GM23248 (cell line): Measurements from ENCODE around the gene F5. TPM values are rescaled to one million over a fixed set of nuclear protein-coding genes. Genes with fewer than 3 reads are reported as not detected.

Source experiments
- DNase-seq: peaks from one replicate; pipeline ENCODE4 v3.0.0-alpha.2; 2015
- H2AFZ ChIP-seq: fragments of 200-600 bp; sonication (generic); 2 replicates; pipeline ENCODE4 v1.6.1; 2016; ENCODE audit warnings: antibody characterized with exemption
- H3F3A ChIP-seq: fragments of 200-600 bp; sonication (generic); 2 replicates; pipeline ENCODE4 v1.6.1; 2016; ENCODE audit warnings: mild to moderate bottlenecking, antibody characterized with exemption, mixed run types; ENCODE audit not compliant: insufficient read depth
- H3K27ac ChIP-seq: fragments of 200-600 bp; sonication (generic); 2 replicates; pipeline ENCODE4 v1.5.1; 2016; ENCODE audit warnings: mild to moderate bottlenecking
- H3K27me3 ChIP-seq: fragments of 200-600 bp; sonication (generic); replicated peaks from 2 replicates; pipeline ENCODE4 v1.6.1; 2016; ENCODE audit warnings: mild to moderate bottlenecking; ENCODE audit not compliant: insufficient read depth
- H3K36me3 ChIP-seq: fragments of 200-600 bp; sonication (generic); 2 replicates; pipeline ENCODE4 v1.6.1; 2016; ENCODE audit warnings: low read depth, mild to moderate bottlenecking
- H3K4me1 ChIP-seq: fragments of 200-600 bp; sonication (generic); 2 replicates; pipeline ENCODE4 v1.6.1; 2016; ENCODE audit warnings: mild to moderate bottlenecking; ENCODE audit not compliant: insufficient read depth
- H3K4me2 ChIP-seq: fragments of 200-600 bp; sonication (generic); one replicate; pipeline ENCODE4 v1.6.1; 2016; ENCODE audit warnings: mild to moderate bottlenecking; ENCODE audit not compliant: unreplicated experiment
- H3K4me3 ChIP-seq: fragments of 200-600 bp; sonication (generic); 2 replicates; pipeline ENCODE4 v1.5.1; 2016; ENCODE audit warnings: mild to moderate bottlenecking
- H3K79me2 ChIP-seq: fragments of 200-600 bp; sonication (generic); 2 replicates; pipeline ENCODE4 v1.6.1; 2016; ENCODE audit warnings: mild to moderate bottlenecking; ENCODE audit not compliant: insufficient read depth
- H3K9ac ChIP-seq: fragments of 200-600 bp; sonication (generic); 2 replicates; pipeline ENCODE4 v1.6.1; 2016; ENCODE audit warnings: mild to moderate bottlenecking
- H3K9me2 ChIP-seq: fragments of 200-600 bp; sonication (generic); 2 replicates; pipeline ENCODE4 v1.6.1; 2016; ENCODE audit warnings: mixed run types, mild to moderate bottlenecking, moderate library complexity; ENCODE audit not compliant: insufficient read depth
- H3K9me3 ChIP-seq: fragments of 200-600 bp; sonication (generic); one replicate; pipeline ENCODE4 v1.6.1; 2017; ENCODE audit warnings: low read depth
- H4K20me1 ChIP-seq: fragments of 200-600 bp; sonication (generic); 2 replicates; pipeline ENCODE4 v1.6.0; 2016; ENCODE audit not compliant: insufficient read depth
- EZH2 ChIP-seq: fragments of 200-600 bp; sonication (generic); IDR thresholded peaks from 2 replicates; pipeline ENCODE4 v1.6.1; 2018; ENCODE audit warnings: antibody characterized with exemption, mild to moderate bottlenecking; ENCODE audit not compliant: insufficient read depth, poor library complexity, severe bottlenecking
- EZH2phosphoT487 ChIP-seq: fragments of 200-600 bp; sonication (generic); IDR thresholded peaks from 2 replicates; pipeline ENCODE4 v1.6.1; 2018; ENCODE audit warnings: antibody characterized with exemption, moderate library complexity, mild to moderate bottlenecking, low read depth; ENCODE audit not compliant: insufficient read depth
- WGBS, 2 experiments: methylation state at CpG; one replicate each; pipeline ENCODE4 v1.1.6; 2015 to 2017; ENCODE audit warnings: low lambda C conversion rate in 2 of 2, low coverage in 1 of 2; ENCODE audit errors: missing lambda C conversion rate in 2 of 2; 5-methylcytosine and 5-hydroxymethylcytosine counted together
- in situ Hi-C: fragments of 300-500 bp; cut with MboI; formaldehyde crosslinking; loops from 2 replicates; pipeline ENCODE4 v1.15.0; 2020
- polyA plus RNA-seq: library from polyadenylated mRNA; unstranded; fragments of >200 nt; fragmentation: Nextera tagmentation; extraction: Ambion mirVana; gene quantifications from 2 replicates; pipeline ENCODE4 v1.2.1, GENCODE V29; 2016
- total RNA-seq: library from RNA; depleted of rRNA; stranded (reverse); fragments of >200 nt; shearing (Covaris generic); gene quantifications from 2 replicates; pipeline ENCODE4 v1.2.3, GENCODE V29; 2014

The F5 gene
- total and polyA plus RNA-seq, 2 experiments from 2014 or later: not detected

DNA sequence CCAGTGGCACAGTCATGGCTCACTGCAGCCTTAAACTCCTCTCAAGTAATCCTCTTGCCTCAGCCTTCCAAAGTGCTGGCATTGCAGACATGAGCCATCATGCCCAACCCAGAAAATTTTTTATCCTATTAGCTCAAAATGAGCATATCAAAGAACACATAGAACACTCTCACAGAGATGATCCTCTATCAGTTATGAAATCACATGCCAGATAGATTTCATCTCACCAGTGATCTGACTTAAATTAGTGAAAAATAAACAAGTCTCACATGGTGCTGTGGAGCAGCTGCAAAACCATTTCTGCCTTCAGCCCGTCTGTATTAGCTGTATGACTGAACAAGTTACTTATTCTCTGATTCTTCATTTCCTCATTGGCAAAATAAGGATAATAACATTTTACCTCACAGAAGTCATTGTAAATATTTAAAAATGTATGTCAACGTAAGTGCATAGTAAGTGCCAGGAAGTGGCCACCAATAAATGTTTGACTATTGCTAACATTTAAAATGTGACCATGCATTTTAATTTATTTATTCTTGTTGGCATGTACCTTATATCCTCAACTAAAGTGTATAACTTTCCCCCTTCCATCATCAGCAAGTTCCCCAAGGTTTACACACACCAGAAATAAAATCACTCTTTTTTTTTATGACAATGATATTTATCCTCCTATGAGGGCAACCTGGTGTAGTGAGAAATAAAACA lies 71.6 kb downstream of the F5 start:
- WGBS, 2 experiments: 43 to 53% methylated on average over 2 of the region's 2 CpGs
- Histone ChIP-seq H3K79me2 (no peaks in the 10 kb centered on the region), H4K20me1 (no peaks in the 10 kb centered on the region), H3K9me2 (no peaks in the 10 kb centered on the region), H3K27ac (no peak overlapping the region), H3K9me3 (no peaks in the 10 kb centered on the region), H3K4me3 (no peak overlapping the region), H2AFZ (no peak overlapping the region), H3K4me1 (peaks cover 22% of the 10 kb centered on the region), H3K27me3 (no peaks in the 10 kb centered on the region), H3F3A (peaks cover 27% of the 10 kb centered on the region), H3K9ac (no peak overlapping the region), H3K36me3 (no peaks in the 10 kb centered on the region), H3K4me2 (no peak overlapping the region)
- in situ Hi-C loops: no loop called here
- TF ChIP-seq EZH2: no peak
- TF ChIP-seq EZH2phosphoT487: no peak
- no peak for DNase-seq

GRCh38 chr1:169513208-169513607 lies 73.1 kb downstream of the F5 start:
- Histone ChIP-seq H3K27ac (no peak overlapping the region), H3K79me2 (no peaks in the 10 kb centered on the region), H3K9me3 (no peaks in the 10 kb centered on the region), H3K4me2 (no peak overlapping the region), H3K9ac (no peak overlapping the region), H3K9me2 (no peaks in the 10 kb centered on the region), H3K36me3 (no peaks in the 10 kb centered on the region), H3K4me3 (no peak overlapping the region), H4K20me1 (no peaks in the 10 kb centered on the region), H3F3A (peaks cover 27% of the 10 kb centered on the region), H2AFZ (peak overlapping the region; percentile 16; the same call in 1 of the 2 replicates), H3K27me3 (no peaks in the 10 kb centered on the region), H3K4me1 (peaks cover 22% of the 10 kb centered on the region)
- in situ Hi-C loops: no loop called here
- DNase-seq: peak; percentile 33
- TF ChIP-seq EZH2: no peak
- no peak for TF ChIP-seq EZH2phosphoT487

DNA sequence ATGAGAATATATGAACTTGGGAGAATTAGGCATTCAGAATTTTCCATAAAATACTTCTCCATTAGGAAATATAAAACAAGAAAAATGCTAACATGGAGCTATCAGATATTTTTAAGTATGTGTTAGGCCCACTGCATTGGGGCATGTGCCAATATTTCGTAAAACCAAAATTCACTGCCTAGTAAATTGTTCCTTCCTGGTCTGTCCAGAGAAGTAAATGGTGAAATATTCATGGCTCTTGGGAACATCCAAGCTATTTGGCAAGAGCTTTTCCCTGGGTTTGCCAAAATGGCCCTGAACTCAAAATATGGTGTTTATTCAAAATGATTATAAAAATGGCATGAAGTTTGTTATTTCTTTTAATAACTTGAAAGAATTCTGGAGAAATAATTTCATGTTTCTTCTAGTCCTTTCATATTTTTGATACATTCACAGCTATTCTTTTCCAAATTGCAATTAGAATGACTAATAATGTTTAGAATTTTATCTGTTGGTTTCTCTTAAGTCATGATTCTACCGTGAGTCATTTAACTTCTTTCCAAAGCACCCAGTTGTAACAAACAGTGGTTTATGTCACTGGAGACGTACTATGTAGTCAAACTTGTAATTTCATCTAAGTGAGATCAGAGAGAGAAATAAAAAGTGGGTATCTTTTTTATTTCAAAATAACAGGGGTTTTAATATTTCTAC lies 74.8 kb downstream of the F5 start:
- H3K4me3 ChIP-seq: peak overlapping the region; percentile 5; the same call in 1 of the 2 replicates
- H3K27ac ChIP-seq: peak overlapping the region; percentile 61
- H3K9ac ChIP-seq: no peak overlapping the region
- peaks cover 22% of the 10 kb centered on the region for H3K4me1 ChIP-seq
- H3K4me2 ChIP-seq: peak overlapping the region; percentile 51
- peaks cover 27% of the 10 kb centered on the region for H3F3A ChIP-seq
- H2AFZ ChIP-seq: no peak overlapping the region
- peak; percentile 93 for DNase-seq
- H3K27me3 ChIP-seq: no peaks in the 10 kb centered on the region
- 0% methylated on average over 3 of the region's 3 CpGs for WGBS, 2 experiments
- no peaks in the 10 kb centered on the region for H4K20me1 ChIP-seq
- no peaks in the 10 kb centered on the region for H3K36me3 ChIP-seq
- TF ChIP-seq EZH2 (no peak), EZH2phosphoT487 (no peak)
- in situ Hi-C loops: no loop called here
- no peaks in the 10 kb centered on the region for H3K9me2 ChIP-seq
- no peaks in the 10 kb centered on the region for H3K9me3 ChIP-seq
- no peaks in the 10 kb centered on the region for H3K79me2 ChIP-seq

GRCh38 chr1:169510060-169510459 lies 76.2 kb downstream of the F5 start:
- Histone ChIP-seq H3F3A (peaks cover 27% of the 10 kb centered on the region), H3K9me2 (peaks cover under 1% of the 10 kb centered on the region; the same call in 1 of the 2 replicates), H4K20me1 (no peaks in the 10 kb centered on the region), H3K4me2 (no peak overlapping the region), H2AFZ (no peak overlapping the region), H3K27ac (no peak overlapping the region), H3K4me3 (no peak overlapping the region), H3K4me1 (peaks cover 22% of the 10 kb centered on the region), H3K36me3 (no peaks in the 10 kb centered on the region), H3K9ac (no peak overlapping the region), H3K27me3 (no peaks in the 10 kb centered on the region), H3K79me2 (no peaks in the 10 kb centered on the region), H3K9me3 (no peaks in the 10 kb centered on the region)
- DNase-seq: no peak
- 95 to 98% methylated on average over 4 of the region's 4 CpGs for WGBS, 2 experiments
- TF ChIP-seq EZH2phosphoT487 (no peak), EZH2 (no peak)
- in situ Hi-C loops: no loop called here
